HG03565 (cell line): ENCODE data around the gene GSE1.

Source experiments
- ATAC-seq: cut with Tn5 transposase; IDR thresholded peaks from one replicate; pipeline ENCODE4 v1.9.1; 2021; ENCODE audit warnings: mild to moderate bottlenecking, moderate library complexity; ENCODE audit not compliant: unreplicated experiment

GSE1 gene

DNA sequence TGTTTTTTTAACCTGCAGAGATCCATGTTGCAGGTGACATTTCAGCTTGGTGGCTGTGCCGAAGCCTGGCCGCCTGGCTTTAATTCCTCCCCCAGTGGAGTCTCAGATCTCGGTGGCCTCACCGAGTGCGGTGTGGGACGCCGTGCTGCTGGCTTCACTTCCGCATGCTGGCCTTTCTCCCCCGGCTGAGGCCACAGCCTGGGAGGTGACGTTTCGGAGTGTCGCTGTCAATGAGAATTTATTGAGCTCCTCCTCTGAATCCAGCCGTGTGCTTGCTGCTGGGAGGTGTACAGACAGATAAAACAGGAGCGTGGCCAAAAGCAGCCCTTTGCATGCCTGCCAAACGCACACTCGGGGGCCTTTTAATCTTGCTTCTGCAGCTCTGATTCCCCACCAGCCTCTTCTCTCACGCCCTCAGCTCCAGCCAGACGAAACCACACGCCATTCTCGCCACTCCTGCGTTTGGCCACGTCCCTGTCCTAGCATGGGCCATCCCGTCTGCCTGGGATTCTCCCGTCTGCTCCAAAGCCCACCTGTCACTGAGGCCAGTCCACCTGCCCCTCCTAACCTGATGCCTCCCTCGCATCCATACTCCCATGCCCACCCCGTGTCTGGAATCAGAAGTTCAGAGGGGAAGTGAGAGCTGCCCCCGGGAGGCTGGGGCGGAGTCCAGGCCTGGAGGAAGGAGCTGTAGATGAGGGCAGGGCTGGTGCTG lies 3.6 kb downstream of the GSE1 start:
- peak; percentile 28 for ATAC-seq

GRCh38 chr16:85617948-85618347 lies 4.8 kb downstream of the GSE1 start:
- ATAC-seq: no peak

- no peak for ATAC-seq
Measured at GRCh38 chr16:85618521-85618920, 5.4 kb downstream of the GSE1 start.

DNA sequence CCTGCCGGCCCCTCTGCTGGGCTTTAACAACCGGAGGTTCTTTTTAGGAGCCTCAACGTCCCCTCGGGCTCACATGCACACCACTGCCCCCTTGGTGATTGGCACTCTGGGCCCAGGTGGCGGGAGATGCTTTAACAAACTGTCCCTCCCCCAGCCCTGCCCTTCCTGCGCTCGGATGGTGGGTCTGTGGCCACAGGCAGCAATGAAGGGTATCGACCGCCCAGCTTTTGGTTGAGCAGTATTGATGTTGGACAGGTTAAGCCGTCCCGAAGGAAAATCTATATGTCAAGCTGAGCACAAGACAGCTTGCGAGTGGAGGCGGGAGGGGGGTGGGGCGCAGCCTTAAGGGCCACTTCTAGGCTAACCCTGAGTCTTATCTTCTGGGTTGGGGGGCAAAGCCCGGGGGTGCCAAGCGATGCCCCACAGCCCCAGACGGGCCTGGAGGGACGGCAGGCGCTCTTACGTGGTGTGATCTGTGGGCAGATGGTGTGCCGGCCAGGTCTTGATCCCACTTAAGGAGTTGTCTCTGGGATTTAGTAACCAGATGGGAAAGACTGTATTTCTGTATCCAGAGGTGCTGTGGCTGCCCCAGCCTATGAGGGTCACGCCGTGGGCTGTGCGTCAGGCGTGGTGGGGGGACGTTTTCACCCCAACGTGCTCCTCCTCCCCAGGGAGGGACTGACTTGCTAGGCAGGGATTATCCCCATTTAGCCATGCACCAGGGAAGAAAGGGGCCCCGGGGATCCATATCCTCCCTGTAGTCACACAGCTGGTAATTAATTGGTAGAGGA lies 6.2 kb downstream of the GSE1 start:
- no peak for ATAC-seq

DNA sequence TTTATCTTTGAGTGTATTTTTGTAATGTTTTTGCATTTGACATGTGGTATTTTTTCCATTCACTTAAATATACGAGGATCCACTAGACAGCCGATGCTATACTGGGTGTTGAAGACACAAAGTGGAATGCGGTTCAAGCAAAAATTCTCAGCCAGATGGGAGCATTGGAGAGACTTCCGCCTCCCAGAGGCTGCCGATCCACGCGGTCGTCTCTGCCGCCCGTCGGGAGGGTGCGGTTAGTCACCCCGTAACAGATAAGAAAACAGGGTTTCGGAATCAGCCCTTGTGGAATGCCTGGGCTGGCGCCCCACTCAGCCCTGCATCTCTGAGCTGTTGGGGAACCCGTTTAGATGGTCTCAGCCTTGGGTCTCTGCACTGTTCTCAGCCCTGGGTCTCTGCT lies 7.3 kb downstream of the GSE1 start:
- ATAC-seq: no peak

DNA sequence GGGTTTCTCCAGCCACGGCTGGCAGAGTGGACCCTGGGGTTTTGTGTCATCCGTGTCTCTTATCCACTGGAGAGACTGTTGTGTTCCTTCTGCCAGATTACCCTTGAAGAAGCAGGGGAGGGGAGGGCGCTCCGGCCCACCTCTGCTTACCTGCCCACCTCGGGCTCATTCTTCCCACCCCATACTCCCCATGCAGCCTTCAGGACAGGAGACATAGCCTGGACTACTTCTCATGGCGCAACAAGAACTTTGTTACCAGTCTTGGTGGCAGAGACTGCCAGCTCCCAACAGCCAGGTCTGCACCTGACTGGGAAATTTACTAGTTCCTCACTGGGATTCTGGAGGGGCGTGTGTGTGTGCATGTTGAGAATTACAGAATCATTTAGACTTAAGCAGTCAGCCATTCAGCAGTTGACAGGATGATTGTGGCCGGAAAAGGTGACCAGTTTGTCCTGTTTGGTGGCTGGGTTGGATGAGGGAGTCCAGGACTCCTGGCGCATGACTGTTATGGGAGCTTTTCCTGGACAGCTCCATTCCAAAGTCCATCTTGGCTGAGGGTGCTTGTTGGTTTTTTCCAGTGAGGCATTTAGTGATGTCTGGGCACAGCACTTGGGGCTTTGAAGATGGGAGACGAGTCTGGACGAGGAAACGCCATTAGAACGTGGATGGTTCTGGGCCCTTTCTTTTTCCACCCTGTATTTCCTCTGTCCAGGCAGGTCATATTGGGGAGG lies 8.7 kb downstream of the GSE1 start:
- ATAC-seq: no peak

DNA sequence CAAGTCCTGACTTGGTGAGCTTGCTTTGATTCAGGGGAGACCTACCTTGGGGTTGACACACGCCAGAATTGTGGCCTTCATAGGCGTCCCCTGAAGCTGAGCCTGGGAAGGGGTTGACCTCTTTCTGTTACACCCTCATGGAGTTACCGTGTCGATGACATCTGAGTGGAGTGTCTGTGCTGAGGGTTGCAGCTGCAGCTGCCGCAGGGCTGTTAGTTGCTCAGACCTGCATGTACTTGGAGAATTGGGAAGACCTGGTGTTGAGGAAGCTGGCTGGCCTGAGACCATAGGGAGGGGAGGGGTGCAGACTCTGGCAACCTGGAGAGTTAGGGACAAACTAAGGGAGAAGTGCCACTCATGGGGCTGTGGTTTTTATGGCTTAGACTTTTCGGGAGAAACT lies 9.6 kb downstream of the GSE1 start:
- ATAC-seq: no peak

- no peak for ATAC-seq
Measured at GRCh38 chr16:85623250-85623649, 10.1 kb downstream of the GSE1 start.

- no peak for ATAC-seq
Measured at GRCh38 chr16:85623997-85624601, 11.0 kb downstream of the GSE1 start.

- ATAC-seq: no peak
Measured at GRCh38 chr16:85624646-85625045, 11.5 kb downstream of the GSE1 start.

GRCh38 chr16:85625053-85625452 lies 11.9 kb downstream of the GSE1 start:
- ATAC-seq: no peak

DNA sequence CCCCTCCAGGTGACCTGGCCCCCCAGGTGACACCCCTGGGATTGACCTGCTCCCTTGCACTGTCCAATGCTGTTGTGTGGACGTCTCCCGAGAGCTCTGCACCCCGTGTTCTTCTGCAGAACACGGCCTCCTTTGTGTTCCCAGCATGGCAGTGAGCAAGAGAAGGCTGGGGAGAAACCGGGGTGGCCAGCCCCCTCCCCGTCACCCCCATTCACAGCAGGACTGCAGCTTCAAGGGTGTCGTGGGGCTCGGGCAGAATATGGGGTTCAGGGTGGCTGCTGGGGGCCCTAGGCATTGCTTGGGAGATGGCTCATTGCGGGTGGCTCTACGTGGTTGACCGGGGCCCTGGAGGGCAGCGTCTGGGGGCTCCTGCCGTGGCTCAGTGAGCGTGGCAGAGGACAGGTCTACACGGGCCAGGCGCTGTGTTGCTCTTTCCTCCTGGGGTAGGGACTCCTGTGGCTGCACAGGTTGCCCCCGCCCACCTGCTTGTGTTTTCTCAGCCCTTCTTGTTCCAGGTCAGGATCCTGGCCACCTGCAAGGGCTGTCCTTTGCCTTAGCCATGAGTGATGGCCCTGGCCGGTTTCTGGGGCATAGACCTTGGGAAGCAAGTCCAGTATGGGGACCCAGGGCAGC lies 12.5 kb downstream of the GSE1 start:
- ATAC-seq: no peak

DNA sequence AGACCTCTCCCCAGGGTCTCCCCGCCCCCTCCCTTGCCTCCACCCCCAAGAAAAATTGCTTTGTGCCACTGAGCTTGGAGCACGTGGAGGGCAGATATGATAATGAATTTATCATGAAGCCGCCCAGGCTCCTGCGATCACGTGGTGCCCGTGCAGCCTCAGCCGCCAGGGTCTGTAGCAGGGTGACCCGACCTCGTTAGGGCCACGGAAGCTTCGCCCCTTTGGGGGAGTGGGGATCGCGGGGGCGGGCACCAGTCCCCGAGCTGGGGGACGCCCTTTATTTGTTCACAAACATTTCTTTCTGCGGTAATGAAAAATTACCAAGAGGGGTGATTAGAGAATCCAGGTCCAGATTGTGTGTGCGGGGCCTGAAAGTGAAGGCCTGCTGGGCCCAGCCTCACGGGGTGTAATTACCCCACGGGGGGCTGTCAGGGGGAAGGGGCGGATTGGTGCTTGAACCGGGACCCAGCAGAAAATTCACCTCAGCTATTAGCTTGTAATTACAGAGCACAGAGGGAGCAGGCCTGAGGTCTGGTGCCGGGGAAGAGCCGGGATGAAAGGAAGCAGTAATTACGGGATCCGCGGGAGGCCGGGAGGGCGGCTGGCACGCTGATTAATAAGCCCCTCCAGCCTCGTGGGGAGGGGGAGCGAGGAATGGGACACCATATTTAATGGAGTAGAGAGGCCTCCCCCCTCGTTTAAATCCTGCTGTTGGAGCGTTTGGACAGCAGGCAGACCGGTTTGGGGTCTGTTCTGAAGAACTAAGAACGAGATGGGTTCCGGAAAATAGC lies 13.3 kb downstream of the GSE1 start:
- ATAC-seq: no peak

DNA sequence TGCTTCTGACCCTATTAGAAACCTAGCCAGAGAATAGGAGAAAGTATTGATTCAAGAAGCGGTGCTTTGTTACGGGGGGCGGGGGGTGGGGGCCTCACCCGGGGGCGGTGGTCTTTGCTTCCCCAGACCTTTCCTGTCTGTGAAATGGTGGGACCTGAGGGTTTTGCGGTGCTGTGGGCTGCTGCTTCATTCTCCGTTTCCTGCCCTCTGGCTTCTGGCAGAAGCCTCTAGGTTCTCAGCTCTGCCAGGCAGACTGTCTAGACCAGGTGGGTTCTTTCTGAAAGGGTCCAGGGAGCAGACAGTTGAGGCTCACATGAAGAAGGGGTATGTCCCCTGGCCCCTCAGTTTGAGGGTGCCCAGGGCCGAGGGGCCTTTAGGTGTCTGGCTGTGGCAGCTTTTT lies 14.0 kb downstream of the GSE1 start:
- no peak for ATAC-seq

DNA sequence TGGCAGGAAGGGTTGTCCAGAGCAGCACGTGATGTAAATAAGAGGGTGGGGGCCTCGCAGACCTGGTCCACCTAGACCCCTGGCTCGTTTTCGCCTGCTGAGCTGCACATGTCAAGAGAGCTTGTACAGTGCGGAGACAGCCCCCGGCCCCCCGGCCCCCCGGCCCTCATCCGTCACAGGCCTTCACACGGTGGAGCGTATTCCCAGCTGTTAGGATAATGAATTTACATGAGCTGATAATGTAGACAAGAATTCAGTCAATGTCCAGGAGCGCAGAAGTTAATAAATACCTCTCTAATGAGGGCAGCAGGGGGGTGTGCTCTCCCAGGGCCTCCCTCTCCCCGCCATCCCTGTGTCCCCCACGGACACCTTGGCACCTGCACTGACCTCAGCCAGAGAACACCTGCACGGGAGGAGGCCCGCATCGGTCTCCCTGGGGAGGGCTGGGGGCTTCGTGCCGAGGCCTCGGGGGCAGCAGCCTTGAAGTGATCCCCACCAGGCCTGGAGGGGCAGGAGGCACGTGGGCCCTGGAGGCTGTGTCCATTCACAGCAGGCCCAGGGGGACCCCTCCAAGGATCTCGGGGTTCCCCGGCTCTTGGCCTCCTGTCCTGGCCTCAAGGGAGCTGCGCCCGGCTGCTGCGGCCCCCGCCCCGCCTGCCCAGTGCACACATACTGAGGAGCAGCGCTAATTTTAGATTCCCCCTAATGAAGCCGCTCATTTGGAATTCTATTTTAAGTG lies 14.6 kb downstream of the GSE1 start:
- no peak for ATAC-seq

- ATAC-seq: no peak
Measured at GRCh38 chr16:85628265-85628556, 15.1 kb downstream of the GSE1 start.

DNA sequence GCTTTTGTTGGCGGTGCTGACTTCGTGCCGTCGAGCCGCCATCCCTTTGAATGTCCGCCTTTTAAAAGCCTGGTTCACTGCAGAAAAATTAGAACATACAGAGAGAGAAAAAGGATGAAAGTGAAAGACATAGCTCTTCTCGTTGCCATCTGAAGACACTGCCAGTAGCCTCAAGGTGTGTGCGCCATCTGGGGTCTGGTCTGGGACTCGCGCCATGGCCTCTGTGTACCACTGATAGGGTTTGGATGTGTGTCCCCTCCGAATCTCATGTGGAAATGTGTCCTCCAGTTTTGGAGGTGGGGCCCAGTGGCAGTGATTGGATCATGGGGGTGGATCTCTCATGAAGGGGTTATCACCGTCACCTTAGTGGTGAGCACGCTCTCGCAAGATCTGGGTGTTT lies 15.5 kb downstream of the GSE1 start:
- ATAC-seq: no peak

DNA sequence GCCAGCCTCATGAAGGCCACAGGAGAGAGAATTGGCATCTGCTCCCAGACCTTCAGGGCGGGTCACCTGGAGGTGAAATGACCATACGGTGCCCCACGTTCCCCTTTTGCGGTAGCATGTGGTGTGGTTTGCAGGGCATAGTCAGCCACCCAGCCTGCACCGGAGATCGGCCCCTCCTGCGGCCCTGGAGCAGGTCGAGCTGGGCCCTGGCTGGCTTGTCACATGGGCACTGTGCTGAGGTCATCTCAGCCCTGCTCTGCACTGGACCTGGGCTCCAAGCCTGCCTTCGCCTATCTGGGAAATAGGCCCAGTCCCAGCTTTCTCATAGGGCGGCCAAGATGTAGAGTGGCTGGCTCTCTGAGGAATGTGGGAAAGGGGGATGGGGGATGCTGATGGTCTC lies 16.2 kb downstream of the GSE1 start:
- ATAC-seq: no peak

DNA sequence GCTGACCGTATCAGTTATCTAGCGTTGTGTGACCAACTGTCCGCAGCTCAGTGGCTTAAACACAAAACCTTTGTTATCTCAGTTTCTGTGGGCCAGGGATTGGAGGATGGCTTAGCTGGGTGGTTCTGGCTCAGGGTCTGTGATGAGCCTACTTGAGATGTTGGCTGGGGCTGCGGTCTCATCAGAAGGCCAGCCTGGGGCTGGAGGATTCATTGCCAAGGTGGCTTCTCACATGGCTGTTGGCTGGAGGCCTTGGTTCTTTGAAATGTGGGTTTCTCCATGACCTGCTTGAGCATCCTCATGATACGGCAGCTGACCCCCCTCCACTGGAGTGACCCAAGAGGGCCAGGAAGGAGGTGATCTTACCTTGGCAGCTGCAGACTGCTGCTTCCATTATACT lies 16.7 kb downstream of the GSE1 start:
- no peak for ATAC-seq

- ATAC-seq: no peak
Measured at GRCh38 chr16:85631230-85631629, 18.1 kb downstream of the GSE1 start.
